Stomach (tissue), 4 donors: ENCODE data around the gene POLR3GL.

ENCODE experiments used
- CTCF ChIP-seq, 7 experiments: fragments of 450-650 bp in 4 of 7; fragments of 200-600 bp in 3 of 7; sonication (generic) in 3 of 7; IDR thresholded peaks; one replicate each; pipeline ENCODE4 v1.5.1; 2016 to 2019; ENCODE audit warnings: antibody characterized with exemption in 7 of 7, control low read depth in 2 of 7, mild to moderate bottlenecking in 1 of 7
- EP300 ChIP-seq: sonication (generic); formaldehyde crosslinking; IDR thresholded peaks from one replicate; pipeline ENCODE4 v1.6.1; 2017; ENCODE audit warnings: antibody characterized with exemption

- TF ChIP-seq EP300 = no peak
- TF ChIP-seq CTCF (IDR thresholded peaks at IDR 0.05) = no peak
Observed at GRCh38 chr1:145963265-145964019, 1.0 kb upstream of the POLR3GL start.
